AG10803 (cell line): ENCODE results near the gene ZKSCAN7.
"Not testable (repeated sequence)": the region's sequence is repeated elsewhere in the genome, so short reads cannot be mapped to it uniquely, and the experiment has no call there.

Experiments
- DNase-seq: peaks from one replicate; pipeline ENCODE4 v3.0.0; 2010; ENCODE audit warnings: low read depth
- H3K4me3 ChIP-seq: 2 replicates; pipeline ENCODE4 v1.5.1; 2011; ENCODE audit warnings: mild to moderate bottlenecking, low read length, control low read depth
- CTCF ChIP-seq: conservative IDR thresholded peaks from 2 replicates; pipeline ENCODE4 v1.5.1; 2011; ENCODE audit warnings: mild to moderate bottlenecking, low read length, control low read depth, inconsistent platforms

Gene ZKSCAN7

GRCh38 chr3:44576613-44577012 lies 21.6 kb downstream of the ZKSCAN7 start:
- H3K4me3 ChIP-seq = no peak overlapping the region
- no peak for TF ChIP-seq CTCF
- DNase-seq = no peak

- DNase-seq, H3K4me3 ChIP-seq: not testable (repeated sequence)
Observed at GRCh38 chr3:44577354-44577952, 22.5 kb downstream of the ZKSCAN7 start.

GRCh38 chr3:44578316-44578715 lies 23.3 kb downstream of the ZKSCAN7 start:
- H3K4me3 ChIP-seq, DNase-seq: not testable (repeated sequence)

- not testable (repeated sequence) for DNase-seq
Observed at GRCh38 chr3:44578924-44579515, 24.0 kb downstream of the ZKSCAN7 start.

GRCh38 chr3:44579749-44580148 lies 24.8 kb downstream of the ZKSCAN7 start:
- H3K4me3 ChIP-seq, DNase-seq: not testable (repeated sequence)

More at GRCh38 chr3:44578924-44579515, 24.0 kb downstream of the ZKSCAN7 start:
- H3K4me3 ChIP-seq = not testable (repeated sequence)

GRCh38 chr3:44580971-44581370 lies 26.0 kb downstream of the ZKSCAN7 start:
- H3K4me3 ChIP-seq, DNase-seq: not testable (repeated sequence)

- peak; percentile 64 for DNase-seq
- TF ChIP-seq CTCF = no peak
- H3K4me3 ChIP-seq = peak within 1 kb of the TSS; percentile 70
Observed at GRCh38 chr3:44584646-44585501, 29.9 kb downstream of the ZKSCAN7 start, which contains the start of gene ZNF660. Gene ZNF660, plus strand, starts transcription at chr3:44584964. Its CDS starts 9,230 bp downstream, at chr3:44594194.

- H3K4me3 ChIP-seq = no peak overlapping the region
- no peak for TF ChIP-seq CTCF
- DNase-seq = peak; percentile 39
Observed at GRCh38 chr3:44596621-44597020, 41.6 kb downstream of the ZKSCAN7 start.

GRCh38 chr3:44601749-44602148 lies 46.8 kb downstream of the ZKSCAN7 start:
- no peak overlapping the region for H3K4me3 ChIP-seq
- DNase-seq = no peak
- no peak for TF ChIP-seq CTCF
